Measurements from ENCODE around the gene RASGRP2.

Gene RASGRP2

DNA sequence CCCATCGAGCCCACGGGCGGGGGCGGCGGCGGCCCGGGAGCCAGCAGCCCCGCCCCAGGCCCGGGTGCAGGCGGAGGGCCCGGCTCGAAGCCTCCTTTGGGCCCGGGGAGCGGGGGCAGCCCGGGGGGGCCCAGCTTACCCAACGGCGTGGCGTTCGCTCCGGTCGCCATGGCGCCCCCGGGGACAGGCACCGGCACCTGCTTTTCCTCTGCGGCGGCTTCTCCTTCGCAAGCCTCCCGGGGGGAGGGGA is 34.2 kb upstream of the RASGRP2 start:
- DNase-seq, result no peak
- Histone ChIP-seq H3K9me3 (no peaks in the 10 kb centered on the region), H3K27me3 (no peaks in the 10 kb centered on the region), H3K36me3 (peaks cover 44% of the 10 kb centered on the region), H3K4me3 (ENCODE audit: low read depth, low read length) (peak overlapping the region; percentile 60), H3K4me1 (no peaks in the 10 kb centered on the region; the same call in 1 of the 2 replicates)
- TF ChIP-seq, protein P1, sequence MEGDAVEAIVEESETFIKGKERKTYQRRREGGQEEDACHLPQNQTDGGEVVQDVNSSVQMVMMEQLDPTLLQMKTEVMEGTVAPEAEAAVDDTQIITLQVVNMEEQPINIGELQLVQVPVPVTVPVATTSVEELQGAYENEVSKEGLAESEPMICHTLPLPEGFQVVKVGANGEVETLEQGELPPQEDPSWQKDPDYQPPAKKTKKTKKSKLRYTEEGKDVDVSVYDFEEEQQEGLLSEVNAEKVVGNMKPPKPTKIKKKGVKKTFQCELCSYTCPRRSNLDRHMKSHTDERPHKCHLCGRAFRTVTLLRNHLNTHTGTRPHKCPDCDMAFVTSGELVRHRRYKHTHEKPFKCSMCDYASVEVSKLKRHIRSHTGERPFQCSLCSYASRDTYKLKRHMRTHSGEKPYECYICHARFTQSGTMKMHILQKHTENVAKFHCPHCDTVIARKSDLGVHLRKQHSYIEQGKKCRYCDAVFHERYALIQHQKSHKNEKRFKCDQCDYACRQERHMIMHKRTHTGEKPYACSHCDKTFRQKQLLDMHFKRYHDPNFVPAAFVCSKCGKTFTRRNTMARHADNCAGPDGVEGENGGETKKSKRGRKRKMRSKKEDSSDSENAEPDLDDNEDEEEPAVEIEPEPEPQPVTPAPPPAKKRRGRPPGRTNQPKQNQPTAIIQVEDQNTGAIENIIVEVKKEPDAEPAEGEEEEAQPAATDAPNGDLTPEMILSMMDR (IDR thresholded peaks at IDR 0.05; ENCODE audit: low read depth, low read length), result no peak

DNA sequence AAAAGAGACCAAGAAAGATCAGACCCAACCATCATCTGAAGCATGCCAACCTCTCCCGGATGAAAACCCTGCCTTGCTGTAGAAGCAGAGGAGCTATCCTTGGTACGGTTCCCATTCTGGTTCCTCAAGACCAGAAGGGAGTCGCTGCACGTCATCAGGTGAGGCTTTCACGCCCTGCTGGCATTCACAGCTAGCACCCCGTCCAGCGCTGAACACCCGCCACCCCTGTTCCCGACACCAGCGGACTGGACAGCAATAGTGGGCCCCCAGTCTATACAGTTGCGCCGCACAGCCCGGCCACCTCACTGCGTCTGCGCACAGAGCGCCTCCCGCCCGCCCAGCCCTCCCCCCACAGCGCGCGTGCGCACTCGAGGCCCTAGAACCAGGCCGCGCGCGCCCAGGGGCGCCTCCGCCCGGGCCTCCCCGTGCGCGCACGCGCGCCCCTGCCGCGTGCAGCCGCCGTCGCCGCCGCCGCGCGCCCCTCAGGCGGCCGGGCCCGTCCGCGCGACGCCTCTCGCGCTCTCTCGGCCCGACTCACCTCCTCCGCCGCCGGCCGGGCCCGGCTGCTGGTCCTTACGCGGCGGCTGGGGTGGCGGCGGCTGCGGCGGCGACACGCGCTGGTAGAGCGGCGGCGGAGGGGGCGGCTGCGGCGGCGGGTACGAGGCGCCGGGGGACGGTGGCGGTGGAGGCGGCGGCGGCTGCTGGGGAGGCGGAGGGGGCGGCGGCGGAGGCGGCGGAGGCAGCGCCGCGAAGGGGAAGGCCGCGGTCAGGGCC is 33.7 kb upstream of the RASGRP2 start:
- Histone ChIP-seq H3K4me1 (no peaks in the 10 kb centered on the region; the same call in 1 of the 2 replicates), H3K9me3 (no peaks in the 10 kb centered on the region), H3K27me3 (no peaks in the 10 kb centered on the region), H3K4me3 (ENCODE audit: low read depth, low read length) (peak overlapping the region; percentile 87), H3K36me3 (peaks cover 49% of the 10 kb centered on the region)
- TF ChIP-seq, protein P1 (IDR thresholded peaks at IDR 0.05; ENCODE audit: low read depth, low read length), result no peak
- peak; percentile 73 for DNase-seq

DNA sequence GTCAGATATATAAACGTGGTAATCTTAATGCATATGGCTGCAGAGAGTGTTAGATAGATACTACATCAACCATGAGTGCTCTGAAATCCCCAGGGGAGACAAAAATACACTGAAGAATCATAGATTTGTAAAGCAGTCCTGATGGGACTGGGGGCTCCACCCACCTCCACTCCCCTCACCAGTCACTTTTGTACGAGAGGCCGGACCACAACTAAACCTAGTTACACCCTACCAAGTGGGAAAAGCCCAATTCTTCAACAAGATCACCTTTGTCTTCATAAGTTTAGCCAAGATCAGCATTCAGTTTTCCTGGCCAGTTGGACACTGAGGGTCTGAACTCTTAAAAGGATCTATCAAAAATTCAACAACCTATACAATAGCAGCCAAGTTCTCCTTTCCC is 32.9 kb upstream of the RASGRP2 start:
- no peaks in the 10 kb centered on the region; the same call in 1 of the 2 replicates for H3K4me1 ChIP-seq
- DNase-seq, result no peak
- TF ChIP-seq, protein P1 (IDR thresholded peaks at IDR 0.05; ENCODE audit: low read depth, low read length), result no peak

DNA sequence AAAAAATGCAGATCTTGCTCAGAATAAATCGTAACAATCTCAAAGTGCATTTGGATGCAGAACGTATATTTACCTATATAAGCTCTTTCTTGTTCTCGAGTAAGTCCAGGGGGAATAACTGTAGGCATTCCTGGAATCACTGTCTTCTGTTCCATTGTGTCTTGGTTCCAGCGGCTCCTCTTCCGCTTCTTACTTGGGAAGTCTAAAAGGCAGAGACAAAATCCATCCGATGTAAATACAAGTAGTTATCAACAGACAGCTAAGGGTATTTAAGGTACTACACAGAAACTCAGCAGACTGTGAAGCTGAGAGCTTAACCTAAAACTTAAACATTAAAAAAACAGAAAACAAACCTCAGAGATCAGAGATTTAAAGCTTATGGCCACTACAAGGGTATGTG is 32.5 kb upstream of the RASGRP2 start:
- Histone ChIP-seq H3K4me3 (ENCODE audit: low read depth, low read length) (peak overlapping the region; percentile 87), H3K36me3 (peaks cover 61% of the 10 kb centered on the region), H3K27me3 (no peaks in the 10 kb centered on the region), H3K9me3 (no peaks in the 10 kb centered on the region), H3K4me1 (no peaks in the 10 kb centered on the region; the same call in 1 of the 2 replicates)
- TF ChIP-seq, protein P1 (IDR thresholded peaks at IDR 0.05; ENCODE audit: low read depth, low read length), result no peak
- no peak for DNase-seq

More for the DNA sequence above, 32.9 kb upstream of the RASGRP2 start:
- peaks cover 57% of the 10 kb centered on the region for H3K36me3 ChIP-seq
- H3K4me3 ChIP-seq (ENCODE audit: low read depth, low read length), result peak overlapping the region; percentile 87
- H3K27me3 ChIP-seq, result no peaks in the 10 kb centered on the region
- no peaks in the 10 kb centered on the region for H3K9me3 ChIP-seq

DNA sequence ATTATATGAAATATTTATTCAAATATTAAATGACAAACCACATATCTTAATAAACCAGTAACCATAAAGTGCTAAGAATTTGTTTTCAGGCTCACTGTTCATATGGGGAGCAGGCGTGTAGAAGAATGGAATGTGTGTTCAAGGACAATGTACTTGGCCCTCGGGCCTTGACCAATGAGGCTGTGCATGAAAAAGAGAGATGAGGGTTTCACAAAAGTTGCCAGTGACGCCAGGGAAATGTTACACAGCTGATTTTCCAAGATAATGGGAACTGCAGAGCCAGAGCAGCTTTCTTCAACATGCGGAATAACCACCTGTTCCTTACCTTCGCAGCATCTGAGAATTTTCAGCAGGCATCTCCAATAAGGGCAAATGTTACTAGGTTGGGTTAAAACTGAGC is 30.2 kb upstream of the RASGRP2 start:
- TF ChIP-seq, protein P1 (IDR thresholded peaks at IDR 0.05; ENCODE audit: low read depth, low read length), result no peak
- H3K27me3 ChIP-seq, result no peaks in the 10 kb centered on the region
- no peak overlapping the region for H3K4me3 ChIP-seq (ENCODE audit: low read depth, low read length)
- no peak for DNase-seq
- H3K36me3 ChIP-seq, result peaks cover 84% of the 10 kb centered on the region
- no peaks in the 10 kb centered on the region for H3K9me3 ChIP-seq
- H3K4me1 ChIP-seq, result no peaks in the 10 kb centered on the region; the same call in 1 of the 2 replicates

DNA sequence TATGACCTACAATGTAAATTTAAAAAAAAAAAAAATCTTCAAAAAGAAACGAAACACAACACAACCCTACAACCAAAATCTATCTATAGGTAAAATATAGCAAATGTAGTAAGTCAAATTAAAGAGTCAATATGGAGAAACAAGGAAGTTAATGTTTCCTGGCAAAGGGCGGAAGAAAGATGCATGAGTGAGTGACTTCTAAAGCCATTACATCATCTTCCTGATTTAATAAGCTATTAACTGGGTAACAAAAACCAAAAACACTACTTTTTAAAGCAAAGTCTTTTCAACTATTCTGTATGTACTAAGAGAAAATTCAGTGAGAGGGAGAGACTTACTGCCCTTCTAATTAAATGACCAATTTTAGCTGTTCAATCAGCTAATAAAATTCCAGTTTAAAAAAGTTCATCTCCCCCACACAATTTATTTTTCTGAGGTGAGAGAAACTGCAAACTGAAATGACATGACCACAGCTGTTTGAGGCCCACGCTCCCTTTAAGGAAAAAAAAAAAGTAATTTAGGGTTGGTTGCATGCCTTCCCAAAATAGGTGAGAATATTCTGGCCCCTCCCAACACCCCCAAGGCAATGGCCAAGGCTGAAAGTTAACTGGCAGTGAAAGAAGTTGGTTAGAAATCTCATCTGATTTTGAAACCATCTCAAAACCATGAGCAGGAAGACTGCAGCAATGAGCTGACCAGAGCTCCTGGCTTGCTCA is 28.5 kb upstream of the RASGRP2 start:
- TF ChIP-seq, protein P1 (IDR thresholded peaks at IDR 0.05; ENCODE audit: low read depth, low read length), result no peak
- H3K9me3 ChIP-seq, result no peaks in the 10 kb centered on the region
- DNase-seq, result no peak
- peaks cover 100% of the 10 kb centered on the region for H3K36me3 ChIP-seq
- H3K4me3 ChIP-seq (ENCODE audit: low read depth, low read length), result no peak overlapping the region
- H3K27me3 ChIP-seq, result no peaks in the 10 kb centered on the region
- H3K4me1 ChIP-seq, result no peaks in the 10 kb centered on the region; the same call in 1 of the 2 replicates

Measured in BE2C (cell line).